Cerebellar cortex (tissue), 1 donor: ENCODE measurements around the gene SLC12A9.

ENCODE experiments used
- DNase-seq: peaks from one replicate; pipeline ENCODE4 v3.0.0-alpha.2; 2015; ENCODE audit warnings: low spot score

SLC12A9 gene

DNA sequence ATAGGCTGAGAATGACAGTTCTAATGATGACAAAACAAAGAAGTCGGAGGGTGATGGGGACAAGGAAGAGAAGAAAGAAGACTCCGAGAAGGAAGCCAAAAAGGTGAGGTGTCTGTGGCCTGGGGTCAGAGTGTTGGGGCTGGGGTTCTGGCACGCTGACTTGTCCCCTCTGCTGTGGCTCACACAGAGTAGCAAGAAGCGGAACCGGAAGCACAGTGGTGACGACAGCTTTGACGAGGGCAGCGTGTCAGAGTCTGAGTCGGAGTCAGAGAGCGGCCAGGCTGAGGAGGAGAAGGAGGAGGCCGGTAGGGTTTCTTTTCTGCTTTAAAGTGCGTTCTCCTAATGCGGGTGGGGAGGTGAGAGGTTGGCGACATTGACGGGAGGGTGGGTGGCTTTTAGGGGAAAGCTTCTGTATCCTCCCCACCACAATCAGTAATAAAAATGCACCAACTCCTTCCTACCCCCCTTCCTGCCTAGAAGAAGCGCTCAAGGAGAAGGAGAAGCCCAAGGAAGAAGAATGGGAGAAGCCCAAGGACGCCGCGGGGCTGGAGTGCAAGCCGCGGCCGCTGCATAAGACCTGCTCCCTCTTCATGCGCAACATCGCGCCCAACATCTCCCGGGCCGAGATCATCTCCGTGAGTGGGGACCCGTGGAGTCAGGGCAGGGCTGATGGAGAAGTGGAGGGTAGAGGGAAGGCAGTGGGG lies 32.4 kb downstream of the SLC12A9 start:
- no peak for DNase-seq

DNA sequence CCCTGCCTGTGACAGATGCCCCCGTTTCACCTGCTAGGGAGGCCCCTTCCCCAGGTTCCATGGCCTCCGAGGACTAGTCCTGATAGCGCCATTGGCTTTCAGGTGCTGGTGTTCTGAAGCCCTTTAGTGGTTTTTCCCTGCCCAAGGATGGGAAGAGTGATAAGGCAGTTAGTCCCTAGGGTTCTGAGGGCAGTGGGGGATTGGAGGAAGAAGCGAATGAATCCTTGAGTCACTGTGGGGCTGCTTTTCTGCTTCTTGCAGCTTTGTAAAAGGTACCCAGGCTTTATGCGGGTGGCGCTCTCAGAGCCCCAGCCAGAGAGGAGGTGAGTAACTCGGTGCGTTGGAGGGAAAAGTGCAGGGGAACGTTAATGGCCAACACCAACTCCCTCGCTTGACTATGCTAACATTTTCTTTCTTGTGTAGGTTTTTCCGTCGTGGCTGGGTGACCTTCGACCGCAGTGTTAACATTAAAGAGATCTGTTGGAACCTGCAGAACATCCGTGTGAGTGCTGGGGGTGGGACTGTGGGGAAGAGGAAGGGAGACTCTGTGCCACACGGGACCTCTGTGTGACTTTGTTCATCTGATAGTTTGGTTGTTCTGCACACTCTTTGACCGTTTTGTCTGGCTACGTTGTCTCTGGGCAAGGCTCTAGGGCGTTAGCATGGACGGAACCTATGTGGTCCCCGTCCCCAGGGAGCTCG lies 33.1 kb downstream of the SLC12A9 start:
- DNase-seq, result no peak

DNA sequence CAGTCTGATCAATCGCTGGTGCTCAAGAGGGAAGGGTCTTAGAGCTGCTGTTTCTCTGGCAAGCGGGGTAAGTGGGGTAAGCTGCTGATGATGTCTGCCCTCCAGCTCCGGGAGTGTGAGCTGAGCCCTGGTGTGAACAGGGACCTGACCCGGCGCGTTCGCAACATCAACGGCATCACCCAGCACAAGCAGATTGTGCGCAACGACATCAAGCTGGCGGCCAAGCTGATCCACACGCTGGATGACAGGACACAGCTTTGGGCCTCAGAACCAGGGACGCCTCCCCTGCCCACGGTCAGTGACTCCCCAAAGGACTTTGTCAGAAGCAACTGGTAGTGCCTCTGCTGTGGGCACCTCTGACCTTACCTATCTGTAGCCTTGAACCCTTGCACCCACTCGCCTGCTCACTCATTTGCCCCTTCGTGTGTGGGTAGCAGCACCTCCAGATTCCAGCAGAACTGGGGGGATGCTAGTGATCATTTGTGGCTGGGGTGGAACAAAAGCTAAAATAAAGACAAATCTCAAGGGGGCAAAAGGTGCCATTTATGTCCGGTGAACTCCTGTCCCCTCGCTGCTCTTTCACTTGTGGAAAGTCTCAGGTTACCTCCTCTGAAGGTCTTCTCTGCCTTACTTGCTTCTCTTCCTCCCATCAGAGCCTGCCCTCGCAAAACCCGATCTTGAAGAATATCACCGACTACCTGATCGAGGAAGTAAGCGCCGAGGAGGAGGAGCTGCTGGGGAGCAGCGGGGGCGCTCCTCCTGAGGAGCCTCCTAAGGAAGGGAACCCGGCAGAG lies 33.8 kb downstream of the SLC12A9 start:
- no peak for DNase-seq

DNA sequence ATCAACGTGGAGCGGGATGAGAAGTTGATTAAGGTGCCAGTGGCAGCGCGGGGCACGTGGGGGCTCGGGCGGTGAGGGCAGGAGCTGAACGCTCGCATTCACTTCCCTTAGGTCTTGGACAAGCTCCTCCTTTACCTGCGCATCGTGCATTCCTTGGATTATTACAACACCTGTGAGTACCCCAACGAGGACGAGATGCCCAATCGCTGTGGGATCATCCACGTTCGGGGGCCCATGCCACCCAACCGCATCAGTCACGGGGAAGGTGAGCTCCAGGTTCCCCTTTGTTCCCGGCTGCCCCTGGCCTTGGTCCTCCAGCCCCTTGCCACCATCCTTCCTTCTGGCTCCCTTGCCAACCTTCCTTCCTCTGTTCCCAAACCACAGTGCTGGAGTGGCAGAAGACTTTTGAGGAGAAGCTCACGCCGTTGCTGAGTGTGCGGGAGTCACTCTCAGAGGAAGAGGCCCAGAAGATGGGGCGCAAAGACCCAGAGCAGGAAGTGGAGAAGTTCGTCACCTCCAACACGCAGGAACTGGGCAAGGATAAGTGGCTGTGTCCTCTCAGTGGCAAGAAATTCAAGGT lies 34.5 kb downstream of the SLC12A9 start:
- no peak for DNase-seq

DNA sequence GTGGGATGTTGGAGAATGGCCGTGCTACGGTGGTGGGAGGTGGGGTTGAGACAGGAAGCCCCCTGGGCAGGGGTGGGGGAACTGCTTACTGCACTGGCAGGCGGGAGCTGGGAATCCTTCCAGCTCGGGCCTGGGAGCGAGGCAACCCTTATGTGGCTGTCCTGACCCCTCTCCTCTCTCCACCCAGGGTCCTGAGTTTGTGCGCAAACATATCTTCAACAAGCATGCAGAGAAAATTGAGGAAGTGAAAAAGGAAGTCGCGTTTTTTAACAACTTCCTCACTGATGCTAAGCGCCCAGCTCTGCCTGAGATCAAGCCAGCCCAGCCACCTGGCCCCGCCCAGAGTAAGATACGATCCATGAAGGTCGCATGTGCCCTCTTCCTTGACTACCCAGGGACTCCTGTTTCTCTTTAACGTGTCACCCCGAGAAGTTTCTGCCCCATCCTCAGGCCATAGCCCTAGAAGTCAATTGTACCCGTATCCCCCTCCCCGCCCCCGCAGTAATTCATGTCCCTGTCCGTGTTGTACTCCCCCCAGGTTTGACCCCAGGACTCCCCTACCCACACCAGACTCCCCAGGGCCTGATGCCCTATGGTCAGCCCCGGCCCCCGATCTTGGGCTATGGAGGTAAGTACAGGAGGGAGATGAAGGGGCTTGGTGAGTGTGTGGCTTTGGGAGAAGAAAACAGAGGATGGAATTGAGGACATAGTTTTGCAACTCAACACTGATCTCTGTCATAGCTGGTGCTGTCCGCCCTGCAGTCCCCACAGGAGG lies 35.2 kb downstream of the SLC12A9 start:
- DNase-seq, result no peak

DNA sequence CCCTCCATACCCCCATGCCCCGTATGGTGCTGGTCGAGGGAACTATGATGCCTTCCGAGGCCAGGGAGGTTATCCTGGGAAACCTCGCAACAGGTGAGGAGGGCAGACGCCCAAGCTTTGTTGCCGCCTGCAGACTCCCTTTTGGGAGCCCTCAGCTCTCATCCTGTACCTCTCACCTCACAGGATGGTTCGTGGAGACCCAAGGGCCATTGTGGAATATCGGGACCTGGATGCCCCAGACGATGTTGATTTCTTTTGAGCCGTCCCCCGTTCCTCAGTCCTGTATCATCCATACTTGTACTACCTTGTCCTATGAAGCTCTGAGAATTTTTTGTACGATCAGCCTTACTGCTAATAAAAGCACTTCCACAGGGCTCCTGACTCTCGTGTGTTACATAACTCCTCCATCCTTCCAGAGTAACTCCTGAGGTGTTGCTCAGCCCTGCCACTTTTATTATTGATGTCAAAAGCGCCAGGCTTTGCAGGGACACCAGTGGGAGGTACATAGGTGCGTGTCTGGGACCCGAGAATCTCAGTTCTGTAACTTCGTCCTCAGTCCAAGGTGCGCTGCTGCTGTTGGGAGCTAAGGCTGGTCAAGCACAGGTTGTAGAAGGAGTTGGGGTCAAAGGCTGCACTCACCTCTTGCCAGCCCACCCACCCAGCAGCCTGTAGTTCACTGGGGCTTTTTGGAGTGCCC lies 35.9 kb downstream of the SLC12A9 start:
- DNase-seq, result no peak

DNA sequence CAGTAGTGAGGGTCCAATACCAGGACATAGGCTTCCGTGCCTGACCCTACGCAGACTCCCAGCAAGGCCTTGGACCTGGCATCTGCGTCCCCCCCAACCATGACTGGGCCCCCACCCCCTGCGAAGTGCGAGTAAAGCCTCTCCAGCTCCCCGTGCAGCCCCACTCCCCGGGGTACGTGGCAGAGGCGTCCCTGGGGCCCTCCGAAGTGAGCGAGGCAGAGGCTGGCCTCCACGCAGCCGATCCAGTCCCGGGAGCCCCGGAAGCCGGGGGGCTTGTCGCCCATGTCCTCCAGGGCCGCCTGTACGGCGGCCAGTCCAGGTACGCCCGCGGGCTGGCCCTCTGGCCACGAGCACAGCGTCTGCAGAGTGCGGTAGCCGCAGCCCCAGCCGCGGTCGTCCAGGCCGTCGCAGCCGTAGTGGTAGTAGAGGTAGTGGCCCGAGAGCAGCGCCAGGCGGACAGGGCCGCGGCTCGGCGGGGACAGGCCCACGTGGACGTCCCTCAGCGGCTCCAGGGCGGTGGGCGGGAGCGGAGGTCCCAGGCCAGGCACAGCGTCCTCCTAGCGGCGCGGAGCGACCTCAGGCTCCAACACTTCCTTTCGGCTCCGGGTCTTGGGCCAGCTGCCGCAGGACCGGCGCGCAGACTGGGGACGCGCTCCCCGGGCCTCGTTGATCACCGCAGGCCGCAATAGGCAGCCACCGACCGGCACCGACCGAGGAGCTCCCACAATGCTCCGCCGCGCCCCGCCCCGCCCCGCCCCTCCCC lies 36.7 kb downstream of the SLC12A9 start, which contains the start of gene UFSP1:
Gene UFSP1, minus strand, starts transcription at position 728 of the 763 bp plus-strand sequence. Its CDS starts 444 bp downstream, at position 284.
- no peak for DNase-seq

DNA sequence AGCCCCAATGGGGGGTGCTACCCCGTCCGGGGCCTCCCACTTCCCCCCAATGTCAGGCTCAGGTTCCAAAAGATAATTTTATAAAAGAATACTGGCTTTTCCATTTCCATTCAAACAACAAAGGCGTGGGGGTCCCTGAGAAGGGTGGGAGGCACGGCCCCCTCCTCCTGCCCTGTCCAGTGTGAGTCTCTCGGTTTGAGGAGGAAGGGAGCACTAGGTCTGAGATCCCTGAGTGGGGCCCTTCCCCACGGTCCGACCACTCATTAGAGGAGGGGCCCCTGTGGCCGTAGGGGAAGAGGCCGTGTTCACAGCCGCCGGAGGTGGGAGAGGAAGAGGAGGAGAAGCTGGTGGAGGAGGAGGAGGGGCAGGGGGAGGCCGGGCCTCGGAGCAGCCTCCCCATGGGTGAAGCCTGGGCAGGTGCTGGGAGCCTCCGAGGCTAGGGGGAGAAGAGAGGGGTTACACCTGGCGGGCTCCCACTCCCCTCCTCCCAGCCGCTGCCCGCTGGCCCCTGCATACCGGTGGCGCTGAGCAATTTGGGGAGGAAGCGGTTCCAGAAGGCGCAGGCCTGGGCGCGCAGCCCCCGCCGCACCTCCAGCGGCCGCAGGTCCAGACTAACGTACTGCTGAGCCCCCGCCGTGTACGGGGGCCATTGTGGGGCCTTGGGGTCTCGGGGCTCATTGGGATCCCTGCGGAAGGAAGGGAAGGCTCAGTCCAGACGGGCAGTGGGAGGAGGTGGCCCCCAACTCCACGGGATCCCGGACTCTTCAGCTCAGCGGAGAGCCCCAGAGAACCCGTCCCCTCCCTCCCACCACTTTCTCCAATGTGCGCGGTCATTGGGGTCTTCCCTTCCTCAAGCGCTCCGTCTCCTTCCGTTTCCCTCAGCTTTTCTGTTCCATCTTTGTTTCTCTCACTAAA lies 38.4 kb downstream of the SLC12A9 start:
- DNase-seq, result no peak

DNA sequence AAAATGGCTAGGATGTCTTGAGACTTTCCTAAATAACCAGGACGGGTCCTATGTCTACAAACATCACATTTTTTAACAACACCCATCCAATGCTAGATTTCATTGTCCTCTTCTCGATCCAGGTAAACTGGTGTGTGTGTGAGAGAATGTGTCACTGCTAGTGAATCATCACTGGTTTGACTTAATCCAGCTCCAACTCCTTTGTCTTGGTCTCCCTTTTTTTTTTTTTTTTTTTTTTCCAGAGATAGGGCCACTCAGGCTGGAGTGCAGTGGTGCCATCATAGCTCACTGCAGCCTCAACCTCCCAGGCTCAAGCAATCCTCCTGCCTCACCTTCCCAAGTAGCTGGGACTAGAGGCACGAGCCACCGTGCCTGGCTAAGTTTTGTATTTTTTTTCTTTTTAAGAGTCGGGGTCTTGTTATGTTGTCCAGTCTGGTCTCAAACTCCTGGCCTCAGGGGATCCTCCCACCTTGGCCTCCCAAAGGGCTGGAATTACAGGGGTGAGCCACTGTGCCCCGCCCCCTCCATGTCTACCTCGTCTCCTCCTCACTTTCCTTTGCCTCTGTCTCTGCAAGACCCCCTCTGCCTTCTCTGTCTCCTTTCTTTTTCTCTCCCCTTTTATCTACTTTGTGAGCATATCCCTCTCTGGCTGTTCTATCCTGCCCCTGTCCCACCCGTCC lies 39.2 kb downstream of the SLC12A9 start:
- no peak for DNase-seq

DNA sequence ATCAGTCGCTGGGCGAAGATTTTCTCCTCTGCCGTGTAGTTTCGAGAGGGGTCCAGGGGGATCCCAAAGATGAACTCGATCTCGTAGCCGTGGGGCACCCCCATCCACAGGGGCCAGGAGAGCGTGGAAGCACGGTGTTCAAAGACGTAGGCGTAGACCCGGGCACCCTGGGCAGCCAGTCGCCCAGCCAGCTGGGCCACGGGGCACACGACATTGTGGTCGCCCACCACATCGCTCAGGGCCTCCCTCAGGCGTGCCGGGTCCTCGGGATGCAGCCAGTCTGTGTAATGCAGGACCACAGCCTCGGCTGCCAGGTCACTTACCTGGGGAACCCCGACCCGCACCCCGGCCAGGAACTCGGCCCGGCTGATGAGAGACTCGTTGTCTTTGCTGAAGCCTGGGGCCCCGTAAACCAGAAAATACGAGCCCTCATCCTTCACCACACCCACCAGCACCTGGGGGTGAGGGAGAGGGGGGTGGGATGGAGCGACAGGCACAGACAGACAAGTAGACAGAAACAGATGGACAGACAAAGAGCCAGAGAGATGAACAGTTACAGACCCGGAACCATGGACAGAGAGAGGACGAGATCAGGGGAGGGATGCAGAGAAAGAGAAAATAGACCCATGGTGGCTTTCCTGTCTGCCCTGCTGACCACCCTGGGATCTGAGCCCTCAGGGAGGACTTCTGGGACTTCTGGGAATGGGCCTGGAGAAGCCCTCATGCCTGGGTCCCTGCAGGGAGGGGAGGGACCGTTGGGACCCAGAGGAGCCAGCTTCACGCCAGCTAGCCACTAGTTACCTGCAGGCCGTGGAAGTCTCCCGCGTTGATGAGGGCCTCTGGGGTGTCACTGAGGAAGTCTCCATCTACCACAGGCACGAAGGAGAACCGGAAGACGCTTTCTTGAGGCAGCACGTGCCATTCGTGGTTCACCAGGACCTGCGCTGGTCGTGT lies 40.1 kb downstream of the SLC12A9 start:
- DNase-seq, result no peak

DNA sequence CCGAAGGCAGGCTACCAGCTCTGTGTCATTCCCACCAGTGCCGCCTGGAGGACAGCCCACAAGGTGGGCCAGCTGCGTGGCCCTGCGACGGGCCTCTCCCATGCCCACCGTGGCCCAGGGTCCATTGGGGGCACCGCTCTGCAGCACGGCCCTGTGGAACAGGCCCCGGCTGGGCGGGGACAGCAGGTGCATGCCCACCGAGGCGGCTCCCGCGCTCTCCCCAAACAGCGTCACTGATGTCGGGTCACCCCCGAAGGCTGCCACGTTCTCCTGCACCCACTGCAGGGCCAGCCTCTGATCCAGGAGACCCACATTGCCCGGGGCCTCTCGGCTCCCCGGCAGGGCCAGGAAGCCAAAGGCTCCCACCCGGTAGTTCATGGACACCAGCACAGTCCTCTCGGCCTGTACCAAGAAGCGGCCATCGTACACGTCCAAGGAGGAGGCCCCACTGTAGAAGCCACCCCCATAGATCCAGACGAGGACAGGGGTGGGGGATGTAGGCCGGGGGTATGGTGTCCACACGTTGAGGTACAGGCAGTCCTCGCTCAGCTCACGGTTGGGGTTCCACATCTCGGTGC lies 40.9 kb downstream of the SLC12A9 start:
- no peak for DNase-seq

DNA sequence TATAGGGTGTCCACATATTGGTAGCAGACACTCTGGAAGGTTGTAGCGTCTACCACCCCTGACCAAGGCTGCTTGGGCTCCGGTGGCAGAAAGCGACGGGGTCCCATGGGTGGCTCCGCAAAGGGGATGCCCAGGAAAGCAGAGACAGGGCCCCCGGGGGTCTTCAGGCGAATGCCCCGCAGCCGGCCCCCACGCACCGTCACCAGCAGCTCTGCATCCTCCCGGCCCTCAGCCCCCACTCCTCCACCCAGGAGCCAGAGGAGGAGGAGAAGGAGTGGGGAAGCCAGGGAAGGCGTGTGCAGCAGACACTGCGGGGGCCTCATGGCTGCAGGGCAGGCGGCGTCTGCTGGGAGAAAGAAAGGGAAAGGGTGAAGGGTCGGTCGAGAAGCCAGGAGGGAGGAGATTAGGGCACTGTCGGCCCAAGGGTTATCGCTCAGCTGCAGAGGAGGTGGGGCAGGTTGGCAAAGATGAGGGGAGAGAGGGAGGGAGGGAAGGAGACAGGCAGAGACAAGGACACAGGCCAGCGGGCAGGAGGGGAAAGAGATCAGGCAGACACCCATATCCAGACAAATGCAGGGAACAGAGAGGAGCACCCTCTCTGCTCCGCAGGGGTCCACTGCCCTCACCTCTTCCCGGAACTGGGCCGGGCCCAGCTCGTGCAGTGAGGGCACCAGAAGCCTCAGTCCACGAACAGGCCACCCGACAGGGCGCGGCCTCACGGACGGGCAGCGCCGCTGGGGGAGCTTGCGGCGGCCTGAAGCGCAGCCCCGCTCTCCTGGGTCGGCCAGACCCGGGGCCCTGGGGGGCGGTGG lies 41.6 kb downstream of the SLC12A9 start:
- DNase-seq, result no peak

DNA sequence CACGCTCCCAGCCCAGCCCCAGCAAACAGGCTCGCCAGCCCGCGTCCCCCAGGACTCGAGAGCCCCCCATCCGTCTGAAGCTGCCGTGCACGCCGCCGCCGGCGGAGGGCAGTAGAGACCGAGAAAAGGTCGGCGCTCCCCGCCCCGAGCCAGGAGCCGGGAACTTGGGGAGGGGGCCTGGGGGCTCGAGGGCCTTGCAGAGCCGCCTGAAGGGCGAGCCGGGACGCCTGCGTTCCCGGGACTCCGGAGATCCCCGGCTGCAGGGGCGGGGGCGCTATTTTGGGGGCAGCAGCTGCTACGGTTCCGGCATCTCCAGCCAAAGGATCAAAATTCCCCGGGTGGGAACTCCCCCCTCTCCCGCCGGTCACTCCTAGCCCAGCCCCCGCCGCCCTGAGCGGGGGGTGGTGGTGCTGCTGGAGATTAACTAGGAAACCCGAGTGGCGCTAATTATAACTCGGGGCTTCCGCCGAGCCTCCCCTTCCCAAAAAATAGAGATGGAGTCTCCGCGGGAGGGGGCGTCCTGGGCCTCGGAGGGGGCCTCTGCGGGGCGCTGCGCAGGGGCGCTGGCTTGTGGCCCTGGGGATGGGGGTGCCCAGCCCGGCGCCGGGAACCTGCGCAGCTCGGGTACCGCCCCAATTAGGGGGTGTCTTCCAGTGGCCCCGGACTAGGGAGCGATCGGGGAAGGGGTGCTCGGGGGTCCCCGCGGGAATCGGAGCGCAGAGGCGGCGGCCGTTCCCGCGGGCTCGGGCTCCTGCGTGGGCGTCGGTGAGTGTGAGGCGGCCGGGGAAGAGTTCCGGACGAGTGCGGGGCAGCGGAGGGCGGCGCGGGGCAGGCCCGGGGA lies 42.6 kb downstream of the SLC12A9 start:
- DNase-seq, result peak; percentile 54

DNA sequence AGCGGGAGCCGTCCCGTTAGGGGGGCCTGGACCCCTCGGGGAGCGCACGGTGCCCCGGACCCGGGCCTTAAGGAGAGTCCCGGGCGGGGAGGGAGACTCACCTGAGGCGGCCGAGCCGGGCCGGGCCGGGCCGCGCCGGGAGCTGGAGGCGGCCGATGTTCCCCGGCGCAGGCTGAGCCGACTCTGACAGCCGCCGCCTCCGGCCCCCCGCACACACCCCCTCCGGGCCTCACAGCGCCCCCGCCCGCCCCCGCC lies 43.1 kb downstream of the SLC12A9 start, which contains the start of gene ACHE:
Gene ACHE, minus strand, starts transcription at position 188 of the 255 bp plus-strand sequence. CDS start 1,656 bp downstream, outside the sequence.
- DNase-seq, result no peak
